GM19099 (cell line): ENCODE measurements around the gene SPEM2.

Experiments
- POLR2A ChIP-seq: IDR thresholded peaks from 3 replicates; pipeline ENCODE4 v1.6.1; 2011; ENCODE audit warnings: low read depth; ENCODE audit not compliant: insufficient read length; ENCODE audit errors: extremely low read depth

SPEM2 gene

GRCh38 chr17:7425316-7425715 is at the start of gene SPEM2:
Gene SPEM2, plus strand, starts transcription at chr17:7425616. Its CDS starts 73 bp downstream, at chr17:7425689.
- TF ChIP-seq POLR2A, result no peak

GRCh38 chr17:7379134-7379533 is 46.3 kb upstream of the SPEM2 start:
- no peak for TF ChIP-seq POLR2A

GRCh38 chr17:7380321-7380720 is 45.1 kb upstream of the SPEM2 start:
- no peak for TF ChIP-seq POLR2A

- no peak for TF ChIP-seq POLR2A
Observed at GRCh38 chr17:7380855-7381683, 44.3 kb upstream of the SPEM2 start, which contains the start of gene TNK1. Gene TNK1, plus strand, starts transcription at chr17:7381089. Its CDS starts 1,838 bp downstream, at chr17:7382927.

- TF ChIP-seq POLR2A, result no peak
Observed at GRCh38 chr17:7382901-7383300, 42.5 kb upstream of the SPEM2 start.

GRCh38 chr17:7383371-7383741 is 42.1 kb upstream of the SPEM2 start:
- TF ChIP-seq POLR2A, result no peak

- peak; percentile 36 for TF ChIP-seq POLR2A
Observed at GRCh38 chr17:7383742-7384488, 41.5 kb upstream of the SPEM2 start.

GRCh38 chr17:7384489-7385081 is 40.8 kb upstream of the SPEM2 start:
- TF ChIP-seq POLR2A, result no peak

- TF ChIP-seq POLR2A, result no peak
Observed at GRCh38 chr17:7388856-7389255, 36.6 kb upstream of the SPEM2 start.

- TF ChIP-seq POLR2A, result no peak
Observed at GRCh38 chr17:7389924-7390910, 35.2 kb upstream of the SPEM2 start.

GRCh38 chr17:7391307-7391706 is 34.1 kb upstream of the SPEM2 start:
- TF ChIP-seq POLR2A, result no peak

- TF ChIP-seq POLR2A, result no peak
Observed at GRCh38 chr17:7392696-7393612, 32.5 kb upstream of the SPEM2 start.
